OCI-LY3 (cell line): ENCODE data around the gene ZNF334.

Experiments used
- H2AFZ ChIP-seq: fragments of 200-600, 300-600 bp; shearing (Covaris generic); 2 replicates; pipeline ENCODE4 v1.6.0; 2014; ENCODE audit warnings: antibody characterized with exemption, low read depth, low read length
- H3K27ac ChIP-seq: fragments of 200-600, 300-600 bp; sonication (generic); 2 replicates; pipeline ENCODE4 v1.5.1; 2014; ENCODE audit warnings: mild to moderate bottlenecking, low read length, moderate library complexity, mixed read lengths
- H3K27me3 ChIP-seq: fragments of 200-600, 300-600 bp; sonication (generic); 2 replicates; pipeline ENCODE4 v1.6.1; 2014; ENCODE audit warnings: low read depth, low read length, mixed read lengths
- H3K36me3 ChIP-seq: fragments of 200-600, 300-600 bp; sonication (generic); replicated peaks from 2 replicates; pipeline ENCODE3; 2014; ENCODE audit warnings: low read depth, low read length, mixed read lengths
- H3K4me1 ChIP-seq: fragments of 300-600, 200-600 bp; sonication (generic); 2 replicates; pipeline ENCODE4 v1.6.1; 2014; ENCODE audit warnings: low read length, mixed read lengths
- H3K4me2 ChIP-seq: fragments of 200-600, 300-600 bp; sonication (generic); 2 replicates; pipeline ENCODE4 v1.6.1; 2014; ENCODE audit warnings: low read length, mixed read lengths
- H3K4me3 ChIP-seq: fragments of 300-600, 200-600 bp; sonication (generic); 2 replicates; pipeline ENCODE4 v1.5.1; 2014; ENCODE audit warnings: antibody characterized with exemption, mild to moderate bottlenecking, low read length, moderate library complexity
- H3K79me2 ChIP-seq: fragments of 300-600, 200-600 bp; shearing (Covaris generic); 2 replicates; pipeline ENCODE4 v1.6.1; 2014; ENCODE audit warnings: mild to moderate bottlenecking, low read length, mixed read lengths
- H3K9ac ChIP-seq: fragments of 300-600, 200-600 bp; shearing (Covaris generic); 2 replicates; pipeline ENCODE4 v1.6.0; 2014; ENCODE audit warnings: mild to moderate bottlenecking, low read length, moderate library complexity
- H3K9me3 ChIP-seq: fragments of 200-600, 300-600 bp; shearing (Covaris generic); 2 replicates; pipeline ENCODE4 v1.6.1; 2014; ENCODE audit warnings: low read length, mixed read lengths; ENCODE audit not compliant: insufficient read depth
- H4K20me1 ChIP-seq: fragments of 200-600, 300-600 bp; sonication (generic); 2 replicates; pipeline ENCODE4 v1.6.1; 2016; ENCODE audit warnings: low read length, mixed read lengths; ENCODE audit not compliant: insufficient read depth
- CTCF ChIP-seq: fragments of 200-600, 300-600 bp; sonication (generic); IDR thresholded peaks from 2 replicates; pipeline ENCODE4 v1.5.1; 2014; ENCODE audit warnings: antibody characterized with exemption, low read length, low read depth
- EZH2phosphoT487 ChIP-seq: fragments of 200-600 bp; shearing (Covaris generic); IDR thresholded peaks from 2 replicates; pipeline ENCODE4 v1.6.1; 2018; ENCODE audit warnings: antibody characterized with exemption, mixed run types, low read depth

Gene ZNF334

GRCh38 chr20:46482864-46483263 is 30.5 kb downstream of the ZNF334 start:
- Histone ChIP-seq H3K79me2 (no peaks in the 10 kb centered on the region), H3K9me3 (no peaks in the 10 kb centered on the region), H3K36me3 (no peaks in the 10 kb centered on the region), H3K4me1 (no peaks in the 10 kb centered on the region), H3K4me3 (no peak overlapping the region), H3K9ac (no peak overlapping the region), H3K4me2 (no peak overlapping the region), H3K27me3 (peaks cover 85% of the 10 kb centered on the region), H4K20me1 (no peaks in the 10 kb centered on the region), H2AFZ (no peak overlapping the region), H3K27ac (no peak overlapping the region)
- TF ChIP-seq CTCF (no peak), EZH2phosphoT487 (no peak)

GRCh38 chr20:46477640-46478039 is 35.7 kb downstream of the ZNF334 start:
- H3K9ac ChIP-seq = no peak overlapping the region
- TF ChIP-seq EZH2phosphoT487 (no peak), CTCF (no peak)
- H3K4me2 ChIP-seq = no peak overlapping the region
- no peaks in the 10 kb centered on the region for H3K79me2 ChIP-seq
- no peaks in the 10 kb centered on the region for H3K4me1 ChIP-seq
- H4K20me1 ChIP-seq = no peaks in the 10 kb centered on the region
- H2AFZ ChIP-seq = no peak overlapping the region
- H3K4me3 ChIP-seq = no peak overlapping the region
- H3K36me3 ChIP-seq = no peaks in the 10 kb centered on the region
- peaks cover 75% of the 10 kb centered on the region for H3K27me3 ChIP-seq
- no peaks in the 10 kb centered on the region for H3K9me3 ChIP-seq
- no peak overlapping the region for H3K27ac ChIP-seq

GRCh38 chr20:46477225-46477624 is 36.1 kb downstream of the ZNF334 start:
- Histone ChIP-seq H2AFZ (no peak overlapping the region), H3K9me3 (no peaks in the 10 kb centered on the region), H3K36me3 (no peaks in the 10 kb centered on the region), H3K9ac (no peak overlapping the region), H3K79me2 (no peaks in the 10 kb centered on the region), H3K4me1 (no peaks in the 10 kb centered on the region), H4K20me1 (no peaks in the 10 kb centered on the region), H3K27me3 (peaks cover 79% of the 10 kb centered on the region), H3K4me2 (no peak overlapping the region), H3K4me3 (no peak overlapping the region), H3K27ac (no peak overlapping the region)
- TF ChIP-seq EZH2phosphoT487 = no peak
- TF ChIP-seq CTCF = no peak

GRCh38 chr20:46468508-46468907 is 44.9 kb downstream of the ZNF334 start:
- H3K4me1 ChIP-seq = no peaks in the 10 kb centered on the region
- H3K4me2 ChIP-seq = no peak overlapping the region
- H2AFZ ChIP-seq = no peak overlapping the region
- H4K20me1 ChIP-seq = no peaks in the 10 kb centered on the region
- H3K79me2 ChIP-seq = no peaks in the 10 kb centered on the region
- no peaks in the 10 kb centered on the region for H3K9me3 ChIP-seq
- no peak overlapping the region for H3K27ac ChIP-seq
- H3K4me3 ChIP-seq = no peak overlapping the region
- peaks cover 49% of the 10 kb centered on the region for H3K27me3 ChIP-seq
- H3K36me3 ChIP-seq = no peaks in the 10 kb centered on the region
- TF ChIP-seq CTCF (no peak), EZH2phosphoT487 (no peak)
- no peak overlapping the region for H3K9ac ChIP-seq
